Activated CD4-positive, alpha-beta T cell treated with anti-CD3 and anti-CD28 coated beads, Interleukin-10, Interleukin-2, amounts not matched to agents 100 ng/mL and 50 ng/mL, durations not matched to agents 16 hours and 8 hours (primary cell): ENCODE results near the gene DGKK.

Experiments
- DNase-seq: peaks from one replicate; pipeline ENCODE4 v3.0.0-alpha.2; 2020

DGKK gene, protein sequence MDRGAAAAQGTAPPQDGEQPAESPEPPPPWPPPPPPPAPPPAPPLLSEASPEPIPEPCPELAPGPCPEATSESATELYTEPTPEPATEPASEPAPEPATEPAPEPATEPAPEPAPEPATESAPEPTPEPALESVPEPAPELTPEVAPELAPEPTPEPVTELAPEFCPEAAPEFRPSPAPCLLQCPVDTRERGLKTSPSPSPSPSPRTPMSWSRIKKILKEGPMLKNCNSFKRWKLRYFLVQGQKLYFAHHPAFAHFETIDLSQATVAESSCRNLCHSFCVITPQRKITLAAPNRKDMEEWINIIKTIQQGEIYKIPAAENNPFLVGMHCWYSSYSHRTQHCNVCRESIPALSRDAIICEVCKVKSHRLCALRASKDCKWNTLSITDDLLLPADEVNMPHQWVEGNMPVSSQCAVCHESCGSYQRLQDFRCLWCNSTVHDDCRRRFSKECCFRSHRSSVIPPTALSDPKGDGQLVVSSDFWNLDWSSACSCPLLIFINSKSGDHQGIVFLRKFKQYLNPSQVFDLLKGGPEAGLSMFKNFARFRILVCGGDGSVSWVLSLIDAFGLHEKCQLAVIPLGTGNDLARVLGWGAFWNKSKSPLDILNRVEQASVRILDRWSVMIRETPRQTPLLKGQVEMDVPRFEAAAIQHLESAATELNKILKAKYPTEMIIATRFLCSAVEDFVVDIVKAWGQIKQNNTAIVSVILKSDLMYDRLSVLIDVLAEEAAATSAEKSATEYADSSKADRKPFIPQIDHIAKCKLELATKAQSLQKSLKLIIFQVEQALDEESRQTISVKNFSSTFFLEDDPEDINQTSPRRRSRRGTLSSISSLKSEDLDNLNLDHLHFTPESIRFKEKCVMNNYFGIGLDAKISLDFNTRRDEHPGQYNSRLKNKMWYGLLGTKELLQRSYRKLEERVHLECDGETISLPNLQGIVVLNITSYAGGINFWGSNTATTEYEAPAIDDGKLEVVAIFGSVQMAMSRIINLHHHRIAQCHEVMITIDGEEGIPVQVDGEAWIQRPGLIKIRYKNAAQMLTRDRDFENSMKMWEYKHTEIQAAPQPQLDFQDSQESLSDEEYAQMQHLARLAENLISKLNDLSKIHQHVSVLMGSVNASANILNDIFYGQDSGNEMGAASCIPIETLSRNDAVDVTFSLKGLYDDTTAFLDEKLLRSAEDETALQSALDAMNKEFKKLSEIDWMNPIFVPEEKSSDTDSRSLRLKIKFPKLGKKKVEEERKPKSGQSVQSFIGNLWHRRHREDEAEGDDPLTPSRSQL

GRCh38 chrX:50470103-50471031, at the start of gene DGKK:
DGKK (minus strand) TSS chrX:50470825; CDS start chrX:50470678, 147 bp downstream.
- no peak for DNase-seq

- no peak for DNase-seq
Observed at GRCh38 chrX:50514811-50515210, 44.2 kb upstream of the DGKK start.

DNA sequence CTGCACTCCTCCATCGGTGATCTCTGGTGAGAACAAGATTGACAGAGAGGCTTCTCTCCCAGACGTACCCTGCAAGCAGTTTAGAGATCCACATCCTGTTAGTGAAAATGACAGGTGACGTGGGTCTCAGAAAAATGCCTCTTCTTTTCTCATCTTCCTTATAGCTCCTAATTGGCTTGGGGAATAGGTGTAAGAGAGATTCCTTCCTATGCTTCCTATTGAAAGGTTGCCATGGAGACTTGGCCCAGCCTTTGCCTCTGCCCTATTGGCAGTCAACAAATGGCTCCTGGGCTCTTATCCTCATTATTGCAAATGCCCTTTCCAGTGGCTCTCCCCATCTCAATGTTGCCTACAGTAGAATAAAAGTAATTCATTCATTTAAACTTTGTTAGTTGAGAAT, 26.5 kb upstream of the DGKK start:
- DNase-seq, result no peak

GRCh38 chrX:50495616-50496015, 25.0 kb upstream of the DGKK start:
- no peak for DNase-seq

- no peak for DNase-seq
Observed at GRCh38 chrX:50492720-50493119, 22.1 kb upstream of the DGKK start.

- DNase-seq, result no peak
Observed at GRCh38 chrX:50484662-50485061, 14.0 kb upstream of the DGKK start.

- DNase-seq, result peak; percentile 6
Observed at GRCh38 chrX:50483283-50483682, 12.7 kb upstream of the DGKK start.

GRCh38 chrX:50475208-50475607, 4.6 kb upstream of the DGKK start:
- DNase-seq, result no peak

GRCh38 chrX:50471390-50471789, 765 bp upstream of the DGKK start:
- no peak for DNase-seq

- no peak for DNase-seq
Observed at GRCh38 chrX:50469206-50469605, 1.4 kb downstream of the DGKK start.

- no peak for DNase-seq
Observed at GRCh38 chrX:50459615-50460014, 11.0 kb downstream of the DGKK start.

DNA sequence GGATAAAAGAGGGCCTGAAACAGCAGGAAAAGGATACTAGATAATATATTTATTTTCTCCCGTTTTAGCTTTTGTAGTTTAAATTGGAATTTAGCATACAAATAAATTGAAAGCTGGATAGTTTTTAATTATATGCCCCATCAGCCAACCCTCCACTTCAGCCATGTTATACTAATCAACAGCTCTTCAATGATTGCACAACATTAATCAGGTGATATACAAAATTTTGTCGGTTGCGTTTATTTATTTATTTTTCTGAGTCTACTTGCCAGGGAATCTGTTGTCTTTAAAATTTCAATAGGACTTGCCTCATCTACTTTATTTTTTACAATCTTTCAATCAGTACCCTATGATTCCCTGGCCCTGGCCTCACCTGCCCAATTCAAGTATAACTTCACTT, 12.1 kb downstream of the DGKK start:
- no peak for DNase-seq

GRCh38 chrX:50456712-50457484, 13.7 kb downstream of the DGKK start:
- DNase-seq, result no peak

- no peak for DNase-seq
Observed at GRCh38 chrX:50452782-50453181, 17.8 kb downstream of the DGKK start.

DNA sequence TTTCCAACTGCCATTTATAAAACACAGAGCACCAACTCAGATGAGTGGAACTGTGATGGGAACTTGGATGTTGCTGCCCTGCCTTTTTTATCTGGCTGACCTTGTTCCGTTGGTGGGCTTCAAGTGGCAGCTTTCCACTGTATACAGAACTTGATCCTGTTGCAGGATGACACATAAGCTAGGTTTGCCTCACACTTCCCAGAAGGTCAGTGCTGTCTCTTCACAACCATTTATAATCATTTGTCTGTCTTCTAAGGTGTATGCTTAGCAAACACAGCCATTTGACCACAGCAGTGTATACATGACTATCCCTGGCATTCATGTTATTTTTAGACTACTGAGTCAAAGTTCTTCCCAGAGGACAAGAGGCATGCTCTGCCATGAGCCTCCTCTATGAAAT, 20.3 kb downstream of the DGKK start:
- DNase-seq, result no peak

DNA sequence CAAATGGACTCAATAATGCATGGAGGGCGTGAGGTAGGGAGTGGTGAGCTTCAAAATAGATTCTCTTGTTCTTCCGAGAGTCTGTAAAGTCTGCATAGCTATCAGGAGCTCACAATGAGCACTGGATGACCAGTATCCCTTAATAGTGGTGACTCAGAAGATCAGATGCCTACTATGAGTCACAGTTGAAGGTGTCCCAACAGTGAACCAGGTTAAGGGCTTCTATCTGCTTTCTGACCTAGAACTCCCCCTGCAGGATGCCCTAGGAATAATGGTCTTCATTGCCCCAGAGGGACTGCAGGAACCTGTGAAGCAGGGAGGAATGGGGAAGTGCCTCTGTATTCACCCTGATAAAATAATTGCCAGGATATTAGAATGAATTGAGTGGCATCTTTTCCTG, 22.1 kb downstream of the DGKK start:
- peak; percentile 51 for DNase-seq

GRCh38 chrX:50447535-50447934, 23.1 kb downstream of the DGKK start:
- DNase-seq, result no peak

GRCh38 chrX:50442426-50443116, 28.1 kb downstream of the DGKK start:
- DNase-seq, result no peak

- no peak for DNase-seq
Observed at GRCh38 chrX:50436797-50437196, 33.8 kb downstream of the DGKK start.

- DNase-seq, result no peak
Observed at GRCh38 chrX:50432829-50433289, 37.8 kb downstream of the DGKK start.
